ENCODE results near the gene BRI3.
"Not testable (repeated sequence)": the region's sequence is repeated elsewhere in the genome, so short reads cannot be mapped to it uniquely, and the experiment has no call there.

BRI3 gene

DNA sequence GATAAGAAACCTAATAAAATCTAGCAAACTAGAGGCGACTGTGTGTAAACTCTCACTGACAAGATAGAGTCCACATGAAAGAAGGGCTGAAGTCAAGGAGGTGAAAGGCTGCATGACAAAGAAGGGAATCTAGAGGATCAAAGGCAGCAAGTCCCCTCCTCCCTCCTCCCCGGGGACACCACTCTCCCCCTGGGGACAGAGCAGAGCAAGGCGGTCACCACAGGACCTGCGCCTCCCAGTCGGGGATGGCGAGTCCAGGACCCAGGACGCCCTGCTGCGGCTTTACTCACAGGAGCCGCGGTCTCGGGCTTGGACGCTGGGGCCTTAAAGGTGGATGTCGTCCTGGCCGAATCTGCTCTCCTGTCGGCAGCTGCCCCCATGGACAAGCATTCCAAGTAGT, 22.4 kb downstream of the BRI3 start:
- in situ Hi-C loops (cut with MboI; ENCODE audit: low sequenced_read_pairs), result no loop called here

GRCh38 chr7:98305951-98306535, 24.6 kb downstream of the BRI3 start:
- in situ Hi-C loops (cut with MboI; ENCODE audit: low sequenced_read_pairs), result no loop called here

- in situ Hi-C loops (cut with MboI; ENCODE audit: low sequenced_read_pairs), result no loop called here
Measured at GRCh38 chr7:98307971-98308466, 26.5 kb downstream of the BRI3 start.

GRCh38 chr7:98309566-98309965, 28.1 kb downstream of the BRI3 start:
- in situ Hi-C loops (cut with MboI; ENCODE audit: low sequenced_read_pairs), result no loop called here

- in situ Hi-C loops (cut with MboI; ENCODE audit: low sequenced_read_pairs), result no loop called here
Measured at GRCh38 chr7:98312201-98312600, 30.7 kb downstream of the BRI3 start.

DNA sequence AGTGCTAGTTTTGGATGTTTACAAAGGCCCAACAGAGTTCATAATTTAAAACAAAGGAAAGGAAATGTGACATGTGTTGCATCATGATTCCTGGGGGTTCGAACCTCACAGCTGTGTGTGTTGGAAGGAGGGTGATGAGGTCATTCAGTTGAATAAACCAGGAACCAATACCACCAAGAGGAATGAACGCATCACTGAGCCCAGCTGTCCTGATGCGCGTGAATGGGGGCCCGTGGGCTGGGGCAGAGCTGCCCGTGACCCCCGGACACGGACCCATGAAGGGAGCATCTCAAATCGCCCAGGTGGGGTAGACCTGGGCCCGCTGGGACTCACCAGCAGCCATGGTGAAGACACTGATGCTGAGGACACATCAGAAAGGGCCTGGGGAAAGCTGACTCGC, 33.0 kb downstream of the BRI3 start:
- in situ Hi-C loops (cut with MboI; ENCODE audit: low sequenced_read_pairs), result no loop called here

GRCh38 chr7:98315318-98315993, 34.0 kb downstream of the BRI3 start:
- in situ Hi-C loops (cut with MboI; ENCODE audit: low sequenced_read_pairs), result no loop called here

DNA sequence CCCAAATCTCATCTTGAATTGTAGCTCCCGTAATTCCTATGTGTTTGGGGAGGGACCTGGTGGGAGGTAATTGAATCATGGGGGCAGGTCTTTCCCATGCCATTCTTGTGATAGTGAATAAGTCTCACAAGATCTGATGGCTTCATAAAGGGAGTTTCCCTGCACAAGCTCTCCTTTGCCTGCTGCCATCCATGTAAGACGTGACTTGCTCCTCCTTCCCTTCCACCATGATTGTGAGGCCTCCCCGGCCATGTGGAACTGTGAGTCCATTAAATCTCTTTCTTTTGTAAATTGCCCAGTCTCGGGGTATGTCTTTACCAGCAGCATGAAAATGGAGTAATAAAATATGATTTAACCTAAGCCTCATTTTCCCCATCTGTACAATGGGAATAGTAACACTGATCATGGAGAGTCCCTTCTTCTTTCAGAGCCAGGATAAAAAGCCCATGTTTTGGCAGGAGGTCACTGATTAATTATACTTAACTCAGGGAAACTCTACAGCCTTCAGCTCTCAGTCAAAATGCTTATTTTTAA, 34.6 kb downstream of the BRI3 start:
- in situ Hi-C loops (cut with MboI; ENCODE audit: low sequenced_read_pairs), result not testable (repeated sequence)

DNA sequence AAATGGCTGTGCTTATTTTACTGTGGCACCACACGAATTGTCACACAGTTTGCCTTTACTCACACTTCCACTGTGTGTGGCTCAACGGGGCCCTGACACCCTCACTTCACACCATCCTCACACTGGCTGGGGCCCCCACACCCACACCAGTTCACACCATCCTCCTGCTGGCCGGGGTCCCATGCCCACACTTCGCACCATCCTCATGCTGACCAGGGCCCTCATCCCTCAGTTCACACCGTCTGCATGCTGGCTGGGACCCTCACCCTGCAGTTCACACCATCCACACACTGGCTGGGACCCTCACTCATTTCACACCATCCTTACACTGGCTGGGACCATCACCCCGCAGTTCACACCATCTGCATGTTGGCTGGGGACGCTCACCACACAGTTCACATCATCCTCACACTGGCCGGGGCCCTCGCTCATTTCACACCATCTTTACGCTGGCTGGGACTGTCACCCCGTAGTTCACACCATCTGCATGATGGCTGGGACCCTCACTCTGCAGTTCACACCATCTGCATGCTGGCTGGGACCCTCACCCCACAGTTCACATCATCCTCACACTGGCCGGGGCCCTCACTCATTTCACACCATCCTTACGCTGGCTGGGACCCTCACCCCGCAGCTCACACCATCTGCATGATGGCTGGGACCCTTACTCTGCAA, 36.0 kb downstream of the BRI3 start:
- in situ Hi-C loops (cut with MboI; ENCODE audit: low sequenced_read_pairs), result no loop called here

- in situ Hi-C loops (cut with MboI; ENCODE audit: low sequenced_read_pairs), result no loop called here
Measured at GRCh38 chr7:98319176-98319575, 37.7 kb downstream of the BRI3 start.

DNA sequence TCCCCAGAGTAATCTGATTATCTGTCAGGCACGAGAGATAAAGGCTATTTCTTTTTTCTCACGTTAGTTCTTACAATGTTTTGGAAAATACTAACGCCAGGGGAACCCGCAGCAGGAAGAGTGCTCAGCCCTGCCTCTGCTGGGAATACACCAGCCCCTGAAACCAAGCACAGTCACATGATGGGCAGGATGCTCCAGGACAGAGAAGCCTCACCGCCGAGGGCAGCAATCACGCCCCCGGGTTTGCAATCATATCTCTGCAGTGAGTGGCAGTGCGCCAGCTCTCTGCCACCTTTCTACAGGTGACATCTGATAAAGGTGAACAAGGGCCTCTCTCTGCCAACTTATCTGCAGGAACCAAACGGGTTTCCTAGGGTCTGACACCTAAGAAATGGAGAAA, 39.8 kb downstream of the BRI3 start:
- in situ Hi-C loops (cut with MboI; ENCODE audit: low sequenced_read_pairs), result no loop called here

GRCh38 chr7:98322331-98323270, 41.1 kb downstream of the BRI3 start:
- in situ Hi-C loops (cut with MboI; ENCODE audit: low sequenced_read_pairs), result no loop called here

GRCh38 chr7:98323597-98324322, 42.3 kb downstream of the BRI3 start:
- in situ Hi-C loops (cut with MboI; ENCODE audit: low sequenced_read_pairs), result no loop called here

DNA sequence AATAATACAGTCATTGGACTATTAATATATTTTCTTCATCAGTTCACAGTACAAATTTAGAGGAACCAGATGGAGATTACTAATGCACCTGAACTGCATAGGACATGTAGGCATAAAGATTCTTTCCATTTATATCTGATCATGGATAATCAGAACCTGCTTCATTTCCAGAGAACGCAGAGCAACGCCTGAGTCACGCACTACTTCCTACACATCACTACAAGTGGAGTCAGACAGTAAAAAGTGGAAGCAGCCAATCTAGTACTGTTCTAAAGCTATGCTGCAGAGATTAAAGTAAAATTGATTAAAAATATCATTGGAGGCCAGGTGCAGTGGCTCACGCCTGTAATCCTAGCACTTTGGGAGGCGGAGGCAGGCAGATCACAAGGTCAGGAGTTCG, 43.3 kb downstream of the BRI3 start:
- in situ Hi-C loops (cut with MboI; ENCODE audit: low sequenced_read_pairs), result no loop called here

- in situ Hi-C loops (cut with MboI; ENCODE audit: low sequenced_read_pairs), result no loop called here
Measured at GRCh38 chr7:98329100-98329790, 47.8 kb downstream of the BRI3 start.

- in situ Hi-C loops (cut with MboI; ENCODE audit: low sequenced_read_pairs), result no loop called here
Measured at GRCh38 chr7:98329791-98330373, 48.4 kb downstream of the BRI3 start.

GRCh38 chr7:98330926-98331529, 49.5 kb downstream of the BRI3 start:
- in situ Hi-C loops (cut with MboI; ENCODE audit: low sequenced_read_pairs), result no loop called here

DNA sequence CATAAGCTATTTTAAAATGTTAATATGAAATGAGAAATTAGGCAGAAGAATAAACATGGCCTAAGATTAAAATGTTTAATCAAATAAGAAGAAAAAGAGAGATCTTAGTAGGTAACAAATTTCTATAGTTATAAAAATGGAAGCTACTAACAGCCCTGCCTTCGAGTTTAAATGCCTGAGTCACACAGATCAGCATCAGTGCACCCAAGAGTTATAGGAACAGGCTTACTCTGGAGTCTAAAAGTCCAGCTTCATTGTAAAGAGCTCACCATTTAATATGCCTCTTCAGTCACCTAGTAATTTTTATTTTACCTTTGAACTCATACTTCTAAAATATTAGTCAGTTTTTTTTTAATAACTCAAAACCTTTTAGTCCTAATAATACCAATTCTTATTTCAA, 52.6 kb downstream of the BRI3 start:
- in situ Hi-C loops (cut with MboI; ENCODE audit: low sequenced_read_pairs), result no loop called here
